ENCODE results near the gene ZPR1. TPM values are rescaled to one million over a fixed set of nuclear protein-coding genes. Genes with fewer than 3 reads are reported as not detected.

ZPR1 gene
- total and polyA plus RNA-seq, 7 donors: 40.1 to 98.6 (median 57.0) TPM

DNA sequence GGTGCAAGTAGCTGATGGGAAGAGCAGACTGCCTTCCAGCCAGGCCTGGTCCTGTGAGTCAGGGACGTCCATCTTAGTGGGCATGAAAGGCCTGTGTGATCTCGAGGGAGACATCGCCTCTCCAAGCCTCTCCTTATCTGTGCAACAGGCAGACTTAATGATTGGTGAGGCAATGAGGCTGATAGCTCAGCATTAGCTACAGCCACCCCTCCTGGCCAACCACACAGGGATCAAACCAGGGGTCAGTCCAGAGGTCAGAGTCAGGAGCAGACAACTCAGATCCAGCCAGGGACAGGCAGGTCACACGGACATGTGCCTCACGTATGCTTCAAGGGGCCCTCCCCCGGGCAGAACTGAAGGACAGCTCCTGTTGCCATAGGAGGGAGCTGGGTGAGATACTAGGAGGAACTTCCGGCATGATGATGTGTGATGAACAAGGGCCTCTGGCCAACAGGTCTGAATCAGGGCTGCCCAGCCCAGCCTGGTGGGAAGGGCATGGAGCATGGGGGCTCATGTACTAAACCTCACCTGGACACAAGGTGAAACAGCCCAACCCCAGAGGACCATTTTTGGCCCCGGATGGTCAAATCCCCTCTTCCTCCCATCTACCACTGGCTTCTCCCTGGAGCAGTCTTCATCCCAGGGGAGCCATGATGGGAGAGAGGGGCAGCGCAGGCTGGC, 39.1 kb upstream of the ZPR1 start:
- Histone ChIP-seq H3K27ac (no peak overlapping the region), H3K4me3 (no peak overlapping the region), H3K9me3 (no peaks in the 10 kb centered on the region), H3K4me1 (no peaks in the 10 kb centered on the region), H3K36me3 (ENCODE audit: insufficient read depth in 1 of 2, low read depth in 1 of 2) (no peaks in the 10 kb centered on the region), H3K27me3 (ENCODE audit: insufficient read depth in 3 of 3, low read length in 2 of 3) (no peaks in the 10 kb centered on the region)
- intact Hi-C loops (cut with DNase I): no loop called here
- 70 to 76% (median 75%) methylated on average over 9 of the region's 9 CpGs for WGBS, 3 donors
- ATAC-seq (no peak), DNase-seq (no peak)
- no peak for TF ChIP-seq CTCF (IDR thresholded peaks at IDR 0.05)

DNA sequence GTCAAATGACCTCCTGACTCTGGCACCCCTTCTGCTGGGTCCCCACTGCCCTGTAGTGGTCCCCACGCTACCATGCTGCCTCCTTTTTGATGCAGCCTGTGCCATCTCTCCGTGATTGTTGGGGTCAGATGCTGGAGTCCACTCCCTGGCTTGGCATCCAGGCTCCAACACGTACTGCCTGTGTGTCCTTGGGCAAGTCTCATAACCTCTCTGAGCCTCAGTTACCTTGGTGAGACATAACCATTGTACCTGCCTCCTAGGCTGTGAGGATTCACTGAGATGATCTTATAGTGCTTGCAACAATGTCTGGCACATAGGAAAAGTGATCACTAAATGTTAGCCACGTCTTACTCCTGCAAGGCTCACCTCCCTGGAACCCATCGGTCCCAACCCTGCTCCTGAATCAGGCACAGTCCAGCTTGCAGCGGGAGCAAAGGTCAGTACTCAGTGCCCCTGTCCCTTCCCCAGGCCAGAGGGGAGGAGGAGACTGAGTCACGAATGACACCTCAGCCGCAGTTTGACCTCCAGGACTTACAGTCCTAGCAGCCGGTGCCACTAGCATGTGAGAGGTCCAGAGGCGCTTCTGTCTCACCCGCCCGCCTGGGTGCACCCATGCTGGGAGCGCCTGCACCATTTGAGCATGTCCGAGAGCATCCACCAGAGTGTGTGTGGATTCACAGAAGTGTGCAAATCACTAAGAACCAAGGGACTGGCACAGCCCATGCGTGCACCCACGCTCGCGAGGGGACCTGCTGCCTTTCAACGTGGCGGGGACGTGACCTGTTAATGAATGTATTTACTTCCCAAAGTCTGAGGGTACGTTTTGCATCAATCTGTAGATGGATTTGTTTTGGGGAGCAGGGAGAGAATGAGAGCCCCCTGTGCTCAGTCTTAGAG, 38.3 kb upstream of the ZPR1 start:
- intact Hi-C loops (cut with DNase I): no loop called here
- 76 to 79% (median 78%) methylated on average over 22 of the region's 22 CpGs for WGBS, 3 donors
- Histone ChIP-seq H3K27ac (no peak overlapping the region), H3K4me3 (no peak overlapping the region), H3K36me3 (ENCODE audit: insufficient read depth in 1 of 2, low read depth in 1 of 2) (no peaks in the 10 kb centered on the region), H3K9me3 (no peaks in the 10 kb centered on the region), H3K27me3 (ENCODE audit: insufficient read depth in 3 of 3, low read length in 2 of 3) (no peaks in the 10 kb centered on the region), H3K4me1 (no peaks in the 10 kb centered on the region)
- DNase-seq (no peak), ATAC-seq (no peak)
- no peak for TF ChIP-seq CTCF (IDR thresholded peaks at IDR 0.05)

GRCh38 chr11:116825434-116825833, 37.6 kb upstream of the ZPR1 start:
- H3K9me3 ChIP-seq: no peaks in the 10 kb centered on the region
- WGBS, 3 donors: 72 to 78% (median 73%) methylated on average over 5 of the region's 5 CpGs
- no peak for DNase-seq
- no peak overlapping the region for H3K4me3 ChIP-seq
- H3K27me3 ChIP-seq (ENCODE audit: insufficient read depth in 3 of 3, low read length in 2 of 3): no peaks in the 10 kb centered on the region
- no peaks in the 10 kb centered on the region for H3K4me1 ChIP-seq
- H3K27ac ChIP-seq: no peak overlapping the region
- intact Hi-C loops (cut with DNase I): no loop called here
- no peak for ATAC-seq
- no peak for TF ChIP-seq CTCF (IDR thresholded peaks at IDR 0.05)
- H3K36me3 ChIP-seq (ENCODE audit: insufficient read depth in 1 of 2, low read depth in 1 of 2): no peaks in the 10 kb centered on the region

DNA sequence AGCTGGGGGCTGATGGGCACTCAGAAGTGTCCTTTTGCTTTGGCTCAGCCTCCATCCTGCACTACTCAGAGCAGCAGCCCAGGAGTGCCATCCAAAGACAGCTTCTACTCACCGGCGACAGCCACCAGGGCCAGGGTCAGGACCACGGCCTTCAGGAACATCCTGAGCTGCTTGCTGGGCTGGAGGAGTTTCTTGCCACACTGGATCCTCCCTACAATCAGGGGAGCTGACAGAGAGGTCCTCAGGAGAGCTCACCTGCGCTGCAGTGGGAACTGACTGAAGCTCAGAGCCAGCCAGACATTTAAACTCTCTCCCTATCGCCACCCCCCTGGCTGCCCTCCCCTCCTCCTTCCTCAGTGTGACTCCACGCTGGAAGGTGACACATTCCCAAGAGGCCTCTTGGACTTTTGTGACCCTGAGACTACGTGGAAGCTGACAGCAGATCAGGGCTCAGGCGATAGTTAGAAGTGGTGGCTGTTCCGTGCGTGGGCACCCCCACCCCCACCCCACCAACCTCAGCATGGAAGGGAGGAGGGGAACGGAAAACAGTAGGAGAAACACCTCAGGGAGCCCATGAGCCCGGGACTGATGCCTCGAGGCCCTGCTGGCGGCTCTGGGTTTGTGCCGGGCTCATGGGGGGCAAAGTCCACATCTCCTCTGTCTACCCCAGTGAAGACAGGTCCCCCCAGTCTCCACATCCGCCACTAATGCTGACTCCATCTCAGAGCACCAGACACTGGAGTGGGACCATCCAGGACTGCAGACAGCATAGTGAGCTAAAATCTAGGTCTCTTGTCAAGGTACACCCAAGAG, 35.4 kb upstream of the ZPR1 start, which contains the start of gene APOA4:
APOA4 (minus strand) TSS at position 274 of the 813 bp plus-strand sequence; CDS start at position 161, 113 bp downstream.
- peak; percentile 8 to 42 (median 17) for ATAC-seq
- 71 to 80% (median 79%) methylated on average over 16 of the region's 16 CpGs for WGBS, 3 donors
- Histone ChIP-seq H3K4me1 (no peaks in the 10 kb centered on the region), H3K36me3 (ENCODE audit: insufficient read depth in 1 of 2, low read depth in 1 of 2) (no peaks in the 10 kb centered on the region), H3K4me3 (no peak within 1 kb of the TSS), H3K9me3 (no peaks in the 10 kb centered on the region), H3K27ac (peak within 1 kb of the TSS; percentile 58), H3K27me3 (ENCODE audit: insufficient read depth in 3 of 3, low read length in 2 of 3) (no peaks in the 10 kb centered on the region)
- no peak for DNase-seq
- no peak for TF ChIP-seq CTCF (IDR thresholded peaks at IDR 0.05)
- intact Hi-C loops (cut with DNase I): no loop called here

Measured in psoas muscle (tissue), 8 donors.